K562 (cell line): ENCODE measurements around the gene TMEM38B. TPM values are rescaled to one million over a fixed set of nuclear protein-coding genes. Genes with fewer than 3 reads are reported as not detected.

ENCODE experiments used
- CBFA2T3 ChIP-seq: fragments of 450-650 bp; IDR thresholded peaks from 2 replicates; pipeline ENCODE4 v1.6.1; 2017
- KLF10 ChIP-seq: fragments of 250-450 bp; sonication (Bioruptor Pico); IDR thresholded peaks from 2 replicates; pipeline ENCODE4 v1.6.1; 2021; ENCODE audit warnings: matching md5 sums
- NR0B1 ChIP-seq: fragments of 450-650 bp; IDR thresholded peaks from one replicate; pipeline ENCODE4 v1.6.1; 2018; ENCODE audit warnings: mild to moderate bottlenecking, moderate library complexity; ENCODE audit not compliant: partially characterized antibody
- POLR2A ChIP-seq: fragments of 450-650 bp; conservative IDR thresholded peaks from 2 replicates; pipeline ENCODE4 v1.6.1; 2016
- POLR2B ChIP-seq: fragments of 450-650 bp; IDR thresholded peaks from 2 replicates; pipeline ENCODE4 v1.6.1; 2018; ENCODE audit warnings: low read depth; ENCODE audit not compliant: partially characterized antibody
- RBM14 ChIP-seq: fragments of 200-400 bp; formaldehyde crosslinking; IDR thresholded peaks from 2 replicates; pipeline ENCODE4 v1.6.1; 2018; ENCODE audit warnings: low read depth, mild to moderate bottlenecking, low read length, moderate library complexity, borderline replicate concordance; ENCODE audit not compliant: insufficient read depth
- RBM22 ChIP-seq: fragments of 200-400 bp; formaldehyde crosslinking; IDR thresholded peaks from 2 replicates; pipeline ENCODE4 v1.6.1; 2018; ENCODE audit warnings: low read length, low read depth; ENCODE audit not compliant: poor library complexity, severe bottlenecking
- SIN3B ChIP-seq: fragments of 450-650 bp; IDR thresholded peaks from 2 replicates; pipeline ENCODE4 v1.6.1; 2017; ENCODE audit warnings: low read depth, mild to moderate bottlenecking, moderate library complexity
- ZBTB1 ChIP-seq: sonication (generic); formaldehyde crosslinking; IDR thresholded peaks from 2 replicates; pipeline ENCODE4 v1.8.1; 2023; ENCODE audit warnings: missing genetic modification reagents, low read depth, mild to moderate bottlenecking, borderline replicate concordance
- ZC3H8 ChIP-seq: fragments of 450-650 bp; IDR thresholded peaks from 2 replicates; pipeline ENCODE4 v1.6.1; 2017
- ZNF174 ChIP-seq: fragments of 250-450 bp; sonication (Bioruptor Pico); IDR thresholded peaks from 2 replicates; pipeline ENCODE4 v1.4.0; 2020; ENCODE audit warnings: mild to moderate bottlenecking
- ZNF668 ChIP-seq: fragments of 250-450 bp; sonication (Bioruptor Pico); IDR thresholded peaks from 2 replicates; pipeline ENCODE4 v1.8.0; 2022; ENCODE audit warnings: mild to moderate bottlenecking, inconsistent platforms
- polyA plus RNA-seq, 8 experiments: library from polyadenylated mRNA; depleted of rRNA in 4 of 8; stranded (reverse) in 5 of 8; unstranded in 3 of 8; fragments of >200 nt; fragmentation: Nextera tagmentation in 2 of 8; fragmentation: Illumina TruSeq in 1 of 8; extraction: Ambion mirVana in 2 of 8; extraction: Trizol in 1 of 8; gene quantifications; 2 replicates each; pipeline versions ENCODE4 v1.2.1 to v1.2.3, GENCODE V29; 2011 to 2014; ENCODE audit warnings: inconsistent platforms in 1 of 8, missing spikeins in 1 of 8
- total RNA-seq, 7 experiments: library from RNA; depleted of rRNA in 6 of 7; stranded (reverse); fragments of >200 nt in 6 of 7; fragmentation: Illumina TruSeq in 2 of 7; extraction: Trizol in 2 of 7; gene quantifications; 2 replicates each; pipeline versions ENCODE4 v1.2.1 to v1.2.3, GENCODE V29; 2011 to 2021; ENCODE audit warnings: low replicate concordance in 1 of 7
- TF ChIP-seq, protein P1 (sequence below): fragments of 450-650 bp; IDR thresholded peaks from 2 replicates; pipeline ENCODE4 v1.6.1; 2018; ENCODE audit not compliant: partially characterized antibody
- TF ChIP-seq, protein P2 (sequence below): sonication (generic); formaldehyde crosslinking; IDR thresholded peaks from 2 replicates; pipeline ENCODE4 v1.8.0; 2023; ENCODE audit warnings: missing genetic modification reagents, mild to moderate bottlenecking, borderline replicate concordance
- TF ChIP-seq, protein P3 (sequence below): fragments of 250-450 bp; sonication (Bioruptor Pico); IDR thresholded peaks from 2 replicates; pipeline ENCODE4 v1.4.0; 2020; ENCODE audit warnings: mild to moderate bottlenecking, moderate library complexity

Gene TMEM38B
- total and polyA plus RNA-seq, 9 of the 15 experiments (the other 6 are each of a cell fraction or from before 2014, with no cell fraction given): 26.0 to 57.5 (median 38.5) TPM

DNA sequence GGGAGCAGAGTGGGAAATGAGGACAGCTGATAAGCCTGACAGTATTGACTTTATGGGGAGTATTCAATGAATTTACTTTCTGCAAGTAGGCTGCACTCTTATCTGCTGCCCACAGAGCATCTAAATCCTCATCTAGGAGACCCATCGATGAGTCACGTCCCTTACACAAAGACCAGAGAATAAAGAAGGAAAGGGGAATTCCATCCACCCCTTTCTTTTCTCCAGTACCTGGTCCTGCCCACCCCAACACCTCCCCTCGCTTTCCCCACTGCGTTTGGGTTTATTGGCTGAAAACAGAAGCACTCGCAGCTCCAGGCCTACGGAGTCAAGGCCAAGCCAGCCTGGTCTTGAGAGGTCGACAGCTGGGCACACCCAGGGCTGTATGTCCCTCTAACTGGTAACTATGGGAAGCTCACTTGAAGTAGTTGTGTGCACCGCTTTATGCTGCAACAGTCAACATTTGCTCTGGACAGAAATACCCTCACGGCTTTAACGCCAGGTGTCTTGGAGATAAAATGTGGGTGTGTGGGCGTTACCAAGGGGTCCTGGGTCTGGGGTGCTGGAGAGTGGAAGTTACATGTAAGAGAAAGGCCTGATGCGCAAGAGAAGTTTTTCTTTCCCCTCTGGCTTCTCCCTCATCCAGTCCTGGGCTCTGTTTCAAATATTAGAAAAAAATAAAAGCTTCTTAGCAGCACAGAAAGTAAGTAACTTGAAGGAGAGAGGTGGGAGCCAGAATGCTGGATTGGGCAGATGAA, 46.6 kb upstream of the TMEM38B start (continued):
- TF ChIP-seq NR0B1: no peak
- no peak for TF ChIP-seq ZNF174 (CRISPR knock-in tag)
- TF ChIP-seq POLR2B: no peak
- TF ChIP-seq CBFA2T3: peak; percentile 97
- no peak for TF ChIP-seq SIN3B
- TF ChIP-seq, protein P1, sequence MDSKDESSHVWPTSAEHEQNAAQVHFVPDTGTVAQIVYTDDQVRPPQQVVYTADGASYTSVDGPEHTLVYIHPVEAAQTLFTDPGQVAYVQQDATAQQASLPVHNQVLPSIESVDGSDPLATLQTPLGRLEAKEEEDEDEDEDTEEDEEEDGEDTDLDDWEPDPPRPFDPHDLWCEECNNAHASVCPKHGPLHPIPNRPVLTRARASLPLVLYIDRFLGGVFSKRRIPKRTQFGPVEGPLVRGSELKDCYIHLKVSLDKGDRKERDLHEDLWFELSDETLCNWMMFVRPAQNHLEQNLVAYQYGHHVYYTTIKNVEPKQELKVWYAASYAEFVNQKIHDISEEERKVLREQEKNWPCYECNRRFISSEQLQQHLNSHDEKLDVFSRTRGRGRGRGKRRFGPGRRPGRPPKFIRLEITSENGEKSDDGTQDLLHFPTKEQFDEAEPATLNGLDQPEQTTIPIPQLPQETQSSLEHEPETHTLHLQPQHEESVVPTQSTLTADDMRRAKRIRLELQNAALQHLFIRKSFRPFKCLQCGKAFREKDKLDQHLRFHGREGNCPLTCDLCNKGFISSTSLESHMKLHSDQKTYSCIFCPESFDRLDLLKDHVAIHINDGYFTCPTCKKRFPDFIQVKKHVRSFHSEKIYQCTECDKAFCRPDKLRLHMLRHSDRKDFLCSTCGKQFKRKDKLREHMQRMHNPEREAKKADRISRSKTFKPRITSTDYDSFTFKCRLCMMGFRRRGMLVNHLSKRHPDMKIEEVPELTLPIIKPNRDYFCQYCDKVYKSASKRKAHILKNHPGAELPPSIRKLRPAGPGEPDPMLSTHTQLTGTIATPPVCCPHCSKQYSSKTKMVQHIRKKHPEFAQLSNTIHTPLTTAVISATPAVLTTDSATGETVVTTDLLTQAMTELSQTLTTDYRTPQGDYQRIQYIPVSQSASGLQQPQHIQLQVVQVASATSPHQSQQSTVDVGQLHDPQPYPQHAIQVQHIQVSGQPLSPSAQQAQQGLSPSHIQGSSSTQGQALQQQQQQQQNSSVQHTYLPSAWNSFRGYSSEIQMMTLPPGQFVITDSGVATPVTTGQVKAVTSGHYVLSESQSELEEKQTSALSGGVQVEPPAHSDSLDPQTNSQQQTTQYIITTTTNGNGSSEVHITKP: peak; percentile 97
- TF ChIP-seq ZC3H8: no peak
- TF ChIP-seq ZBTB1 (CRISPR knock-in tag): no peak
- TF ChIP-seq, protein P2, sequence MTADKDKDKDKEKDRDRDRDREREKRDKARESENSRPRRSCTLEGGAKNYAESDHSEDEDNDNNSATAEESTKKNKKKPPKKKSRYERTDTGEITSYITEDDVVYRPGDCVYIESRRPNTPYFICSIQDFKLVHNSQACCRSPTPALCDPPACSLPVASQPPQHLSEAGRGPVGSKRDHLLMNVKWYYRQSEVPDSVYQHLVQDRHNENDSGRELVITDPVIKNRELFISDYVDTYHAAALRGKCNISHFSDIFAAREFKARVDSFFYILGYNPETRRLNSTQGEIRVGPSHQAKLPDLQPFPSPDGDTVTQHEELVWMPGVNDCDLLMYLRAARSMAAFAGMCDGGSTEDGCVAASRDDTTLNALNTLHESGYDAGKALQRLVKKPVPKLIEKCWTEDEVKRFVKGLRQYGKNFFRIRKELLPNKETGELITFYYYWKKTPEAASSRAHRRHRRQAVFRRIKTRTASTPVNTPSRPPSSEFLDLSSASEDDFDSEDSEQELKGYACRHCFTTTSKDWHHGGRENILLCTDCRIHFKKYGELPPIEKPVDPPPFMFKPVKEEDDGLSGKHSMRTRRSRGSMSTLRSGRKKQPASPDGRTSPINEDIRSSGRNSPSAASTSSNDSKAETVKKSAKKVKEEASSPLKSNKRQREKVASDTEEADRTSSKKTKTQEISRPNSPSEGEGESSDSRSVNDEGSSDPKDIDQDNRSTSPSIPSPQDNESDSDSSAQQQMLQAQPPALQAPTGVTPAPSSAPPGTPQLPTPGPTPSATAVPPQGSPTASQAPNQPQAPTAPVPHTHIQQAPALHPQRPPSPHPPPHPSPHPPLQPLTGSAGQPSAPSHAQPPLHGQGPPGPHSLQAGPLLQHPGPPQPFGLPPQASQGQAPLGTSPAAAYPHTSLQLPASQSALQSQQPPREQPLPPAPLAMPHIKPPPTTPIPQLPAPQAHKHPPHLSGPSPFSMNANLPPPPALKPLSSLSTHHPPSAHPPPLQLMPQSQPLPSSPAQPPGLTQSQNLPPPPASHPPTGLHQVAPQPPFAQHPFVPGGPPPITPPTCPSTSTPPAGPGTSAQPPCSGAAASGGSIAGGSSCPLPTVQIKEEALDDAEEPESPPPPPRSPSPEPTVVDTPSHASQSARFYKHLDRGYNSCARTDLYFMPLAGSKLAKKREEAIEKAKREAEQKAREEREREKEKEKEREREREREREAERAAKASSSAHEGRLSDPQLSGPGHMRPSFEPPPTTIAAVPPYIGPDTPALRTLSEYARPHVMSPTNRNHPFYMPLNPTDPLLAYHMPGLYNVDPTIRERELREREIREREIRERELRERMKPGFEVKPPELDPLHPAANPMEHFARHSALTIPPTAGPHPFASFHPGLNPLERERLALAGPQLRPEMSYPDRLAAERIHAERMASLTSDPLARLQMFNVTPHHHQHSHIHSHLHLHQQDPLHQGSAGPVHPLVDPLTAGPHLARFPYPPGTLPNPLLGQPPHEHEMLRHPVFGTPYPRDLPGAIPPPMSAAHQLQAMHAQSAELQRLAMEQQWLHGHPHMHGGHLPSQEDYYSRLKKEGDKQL: no peak
- TF ChIP-seq POLR2A: no peak
- no peak for TF ChIP-seq RBM14
- TF ChIP-seq, protein P3, sequence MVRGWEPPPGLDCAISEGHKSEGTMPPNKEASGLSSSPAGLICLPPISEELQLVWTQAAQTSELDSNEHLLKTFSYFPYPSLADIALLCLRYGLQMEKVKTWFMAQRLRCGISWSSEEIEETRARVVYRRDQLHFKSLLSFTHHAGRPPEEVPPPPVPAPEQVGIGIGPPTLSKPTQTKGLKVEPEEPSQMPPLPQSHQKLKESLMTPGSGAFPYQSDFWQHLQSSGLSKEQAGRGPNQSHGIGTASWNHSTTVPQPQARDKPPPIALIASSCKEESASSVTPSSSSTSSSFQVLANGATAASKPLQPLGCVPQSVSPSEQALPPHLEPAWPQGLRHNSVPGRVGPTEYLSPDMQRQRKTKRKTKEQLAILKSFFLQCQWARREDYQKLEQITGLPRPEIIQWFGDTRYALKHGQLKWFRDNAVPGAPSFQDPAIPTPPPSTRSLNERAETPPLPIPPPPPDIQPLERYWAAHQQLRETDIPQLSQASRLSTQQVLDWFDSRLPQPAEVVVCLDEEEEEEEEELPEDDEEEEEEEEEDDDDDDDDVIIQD (CRISPR knock-in tag): no peak
- no peak for TF ChIP-seq ZNF668
- no peak for TF ChIP-seq RBM22
- no peak for TF ChIP-seq KLF10 (CRISPR knock-in tag)
